BE2C (cell line): Measurements from ENCODE around the gene PRDM8.
"Not testable (repeated sequence)": the region's sequence is repeated elsewhere in the genome, so short reads cannot be mapped to it uniquely, and the experiment has no call there.

Source experiments
- DNase-seq: peaks from one replicate; pipeline ENCODE4 v3.0.0-alpha.2; 2020
- H3K27me3 ChIP-seq: fragments of 250-450 bp; sonication (Bioruptor Pico); 2 replicates; pipeline ENCODE4 v1.5.1; 2020; ENCODE audit warnings: mild to moderate bottlenecking
- H3K36me3 ChIP-seq: fragments of 250-450 bp; sonication (Bioruptor Pico); 2 replicates; pipeline ENCODE4 v1.5.1; 2020; ENCODE audit warnings: mild to moderate bottlenecking
- H3K4me1 ChIP-seq: fragments of 250-450 bp; sonication (Bioruptor Pico); 2 replicates; pipeline ENCODE4 v1.5.1; 2020
- H3K4me3 ChIP-seq: 2 replicates; pipeline ENCODE4 v1.5.1; 2011; ENCODE audit warnings: low read depth, low read length
- H3K9me3 ChIP-seq: fragments of 250-450 bp; sonication (Bioruptor Pico); 2 replicates; pipeline ENCODE4 v1.5.1; 2020
- TF ChIP-seq, protein P1 (sequence below): IDR thresholded peaks from 2 replicates; pipeline ENCODE4 v1.5.1; 2012; ENCODE audit warnings: mild to moderate bottlenecking, low read depth, low read length

PRDM8 gene

DNA sequence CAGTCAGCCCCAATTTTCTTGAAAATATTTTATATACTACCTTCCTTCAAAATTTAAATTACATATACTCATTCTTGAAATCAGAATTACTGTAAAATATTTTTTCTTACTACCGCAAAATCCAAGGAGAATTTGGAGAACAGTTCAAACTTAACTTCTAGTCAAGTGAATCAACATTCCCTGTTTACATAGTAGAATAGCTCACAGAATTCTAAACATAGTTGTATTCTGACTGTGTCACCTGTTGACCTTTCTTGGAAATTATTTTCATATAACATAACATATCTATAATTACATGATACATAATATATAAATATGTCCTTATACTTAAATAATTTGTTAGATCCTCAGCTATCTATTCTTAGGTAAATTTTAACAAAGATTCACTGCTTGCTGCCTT is 38.1 kb downstream of the PRDM8 start:
- TF ChIP-seq, protein P1, sequence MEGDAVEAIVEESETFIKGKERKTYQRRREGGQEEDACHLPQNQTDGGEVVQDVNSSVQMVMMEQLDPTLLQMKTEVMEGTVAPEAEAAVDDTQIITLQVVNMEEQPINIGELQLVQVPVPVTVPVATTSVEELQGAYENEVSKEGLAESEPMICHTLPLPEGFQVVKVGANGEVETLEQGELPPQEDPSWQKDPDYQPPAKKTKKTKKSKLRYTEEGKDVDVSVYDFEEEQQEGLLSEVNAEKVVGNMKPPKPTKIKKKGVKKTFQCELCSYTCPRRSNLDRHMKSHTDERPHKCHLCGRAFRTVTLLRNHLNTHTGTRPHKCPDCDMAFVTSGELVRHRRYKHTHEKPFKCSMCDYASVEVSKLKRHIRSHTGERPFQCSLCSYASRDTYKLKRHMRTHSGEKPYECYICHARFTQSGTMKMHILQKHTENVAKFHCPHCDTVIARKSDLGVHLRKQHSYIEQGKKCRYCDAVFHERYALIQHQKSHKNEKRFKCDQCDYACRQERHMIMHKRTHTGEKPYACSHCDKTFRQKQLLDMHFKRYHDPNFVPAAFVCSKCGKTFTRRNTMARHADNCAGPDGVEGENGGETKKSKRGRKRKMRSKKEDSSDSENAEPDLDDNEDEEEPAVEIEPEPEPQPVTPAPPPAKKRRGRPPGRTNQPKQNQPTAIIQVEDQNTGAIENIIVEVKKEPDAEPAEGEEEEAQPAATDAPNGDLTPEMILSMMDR, result no peak
- H3K4me3 ChIP-seq, result no peak overlapping the region
- peaks cover 39% of the 10 kb centered on the region for H3K27me3 ChIP-seq
- H3K9me3 ChIP-seq, result no peaks in the 10 kb centered on the region
- no peaks in the 10 kb centered on the region for H3K36me3 ChIP-seq
- H3K4me1 ChIP-seq, result no peaks in the 10 kb centered on the region
- no peak for DNase-seq

DNA sequence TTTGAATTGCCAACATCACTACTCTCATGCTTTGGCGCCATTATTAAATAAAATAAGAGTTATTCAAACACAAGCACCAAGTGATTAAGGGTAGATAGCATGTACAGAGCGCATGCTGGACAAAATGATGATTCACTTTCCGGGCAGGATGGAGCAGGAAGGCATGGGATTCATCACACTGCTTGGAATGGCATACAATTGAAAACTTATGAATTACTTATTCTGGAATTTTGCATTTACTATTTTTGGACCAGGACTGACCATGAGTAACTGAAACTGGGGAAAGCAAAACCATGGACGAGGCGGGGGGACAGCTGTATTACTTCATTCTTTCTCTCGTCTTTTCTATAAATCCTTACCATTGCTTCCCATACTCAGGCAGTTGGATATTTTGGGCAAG is 40.7 kb downstream of the PRDM8 start:
- Histone ChIP-seq H3K27me3 (peaks cover 25% of the 10 kb centered on the region), H3K4me1 (no peaks in the 10 kb centered on the region), H3K4me3 (no peak overlapping the region), H3K36me3 (no peaks in the 10 kb centered on the region), H3K9me3 (no peaks in the 10 kb centered on the region)
- DNase-seq, result no peak
- TF ChIP-seq, protein P1, result no peak

DNA sequence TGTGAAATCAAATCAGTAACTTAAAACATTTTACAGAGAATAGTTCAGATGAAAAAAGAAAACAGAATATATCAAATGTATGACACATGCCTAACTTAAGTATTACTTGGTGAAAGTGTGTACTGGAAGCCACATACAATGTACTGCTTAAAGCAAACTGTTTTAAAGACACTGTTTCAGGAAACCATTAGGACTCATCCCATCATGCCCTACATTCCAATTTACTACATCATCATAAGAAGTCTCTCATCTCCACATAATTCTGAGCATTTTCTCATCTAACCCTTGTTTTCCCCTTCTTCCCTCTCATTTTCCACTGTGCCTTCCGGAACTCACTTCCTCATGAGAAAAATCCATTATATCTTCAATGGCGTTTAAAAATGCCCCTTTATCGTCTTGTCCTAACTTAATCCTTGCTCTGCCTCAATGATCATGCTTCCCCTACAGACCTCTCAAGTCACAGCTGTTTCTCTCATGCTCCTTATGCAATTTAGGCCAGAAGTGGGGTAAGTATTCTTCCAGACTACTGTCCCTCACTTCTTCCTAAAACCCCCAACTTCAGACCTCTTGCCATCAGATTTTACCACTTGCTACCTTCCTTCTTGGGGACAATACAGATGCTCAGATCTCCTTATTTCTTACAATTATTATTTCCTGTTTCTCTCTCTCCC is 42.3 kb downstream of the PRDM8 start:
- no peak for DNase-seq
- TF ChIP-seq, protein P1, result no peak
- Histone ChIP-seq H3K4me3 (no peak overlapping the region), H3K27me3 (peaks cover 11% of the 10 kb centered on the region), H3K4me1 (no peaks in the 10 kb centered on the region), H3K9me3 (no peaks in the 10 kb centered on the region), H3K36me3 (no peaks in the 10 kb centered on the region)

DNA sequence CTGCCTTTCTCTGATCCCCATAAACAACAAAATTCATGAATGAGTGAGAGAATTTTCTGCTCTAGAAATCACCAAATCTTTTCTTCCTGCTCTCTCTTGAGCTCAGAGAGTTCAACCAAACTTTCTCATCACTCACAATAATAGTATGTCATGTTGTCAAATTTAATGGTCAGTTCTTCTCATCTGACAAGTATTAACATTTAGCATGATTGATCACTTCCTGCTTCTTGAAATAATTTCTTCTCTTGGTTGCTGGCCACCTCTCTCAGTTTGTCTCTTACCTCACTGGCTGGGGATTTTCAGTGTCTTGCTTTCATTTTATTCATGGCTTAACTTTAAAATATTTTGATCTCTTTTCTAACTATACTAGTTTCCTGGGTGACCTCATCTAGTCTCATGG is 43.7 kb downstream of the PRDM8 start:
- Histone ChIP-seq H3K9me3 (no peaks in the 10 kb centered on the region), H3K4me1 (no peaks in the 10 kb centered on the region), H3K36me3 (no peaks in the 10 kb centered on the region), H3K4me3 (no peak overlapping the region), H3K27me3 (peaks cover 11% of the 10 kb centered on the region)
- TF ChIP-seq, protein P1, result no peak
- DNase-seq, result no peak

DNA sequence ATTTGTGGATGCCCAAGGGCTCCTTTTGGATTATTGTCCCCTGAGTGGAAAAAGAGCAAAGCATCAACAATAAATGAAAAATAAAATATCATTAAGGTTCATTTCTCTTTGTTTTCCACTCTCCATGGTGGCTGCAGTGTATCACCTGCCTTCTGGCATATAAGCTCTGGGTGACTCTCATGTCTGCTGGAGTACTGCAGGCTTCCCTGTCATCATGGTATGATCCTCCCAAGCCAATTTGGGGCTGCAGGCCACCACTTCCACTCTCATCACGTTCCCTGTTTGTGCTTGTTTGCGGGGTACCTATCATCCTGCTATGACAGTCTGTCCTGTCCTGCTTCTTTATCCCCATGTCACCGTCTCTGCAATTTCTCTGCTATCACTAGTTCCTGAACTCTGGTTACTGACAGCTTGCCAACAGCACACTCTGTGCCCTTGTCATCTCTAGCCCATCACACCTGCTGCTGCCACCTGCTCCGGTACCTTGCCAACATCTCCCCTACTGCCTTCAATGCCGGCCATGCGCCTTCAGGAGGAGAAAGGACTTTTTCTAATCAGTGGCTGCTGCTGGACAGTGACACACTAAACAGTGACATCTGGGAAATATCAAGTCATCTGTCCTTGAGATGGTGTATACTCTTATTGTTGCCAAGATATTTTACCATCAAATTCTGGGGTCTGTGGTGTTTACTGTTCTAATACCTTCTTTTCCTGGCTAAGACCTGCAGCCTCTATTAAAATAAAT is 46.1 kb downstream of the PRDM8 start:
- TF ChIP-seq, protein P1, result no peak
- Histone ChIP-seq H3K4me3 (no peak overlapping the region), H3K4me1 (no peaks in the 10 kb centered on the region), H3K9me3 (no peaks in the 10 kb centered on the region), H3K36me3 (no peaks in the 10 kb centered on the region), H3K27me3 (peaks cover 2% of the 10 kb centered on the region; the same call in 1 of the 2 replicates)
- DNase-seq, result no peak

DNA sequence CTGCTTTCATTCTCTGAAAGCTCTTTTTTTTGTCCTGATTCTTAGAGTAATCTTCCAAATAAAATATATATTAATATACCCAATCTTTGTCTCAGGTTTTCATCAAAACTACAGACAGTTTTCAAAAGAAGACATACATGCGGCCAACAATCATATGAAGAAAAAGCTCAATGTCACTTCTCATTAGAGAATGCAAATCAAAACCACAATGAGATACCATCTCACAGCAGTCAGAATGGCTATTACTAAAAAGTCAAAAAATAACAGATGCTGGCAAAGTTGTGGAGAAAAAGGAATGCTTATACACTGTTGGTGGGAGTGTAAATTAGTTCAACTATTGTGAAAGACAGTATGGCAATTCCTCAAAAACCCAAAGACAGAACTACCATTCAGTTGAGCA is 50.2 kb downstream of the PRDM8 start:
- not testable (repeated sequence) for H3K36me3 ChIP-seq, H3K9me3 ChIP-seq

More for the DNA sequence above, 50.2 kb downstream of the PRDM8 start:
- not testable (repeated sequence) for H3K4me1 ChIP-seq, H3K27me3 ChIP-seq, H3K4me3 ChIP-seq, DNase-seq
